Loucy (cell line): Measurements from ENCODE around the gene TEKT3.

ENCODE experiments used
- H2AFZ ChIP-seq: fragments of 200-600 bp; sonication (generic); 2 replicates; pipeline ENCODE4 v1.6.0; 2016; ENCODE audit warnings: antibody characterized with exemption, mild to moderate bottlenecking, low read length, moderate library complexity
- H3F3A ChIP-seq: fragments of 200-600 bp; 2 replicates; pipeline ENCODE4 v1.6.0; 2016; ENCODE audit warnings: antibody characterized with exemption, low read depth, mild to moderate bottlenecking
- H3K27me3 ChIP-seq: fragments of 200-600 bp; sonication (generic); 2 replicates; pipeline ENCODE4 v1.6.1; 2014; ENCODE audit warnings: low read length, mild to moderate bottlenecking; ENCODE audit not compliant: insufficient read depth, poor library complexity, severe bottlenecking
- H3K36me3 ChIP-seq: fragments of 200-600 bp; sonication (generic); 2 replicates; pipeline ENCODE4 v1.6.1; 2016; ENCODE audit warnings: low read length; ENCODE audit not compliant: insufficient read depth
- H3K4me1 ChIP-seq: fragments of 200-600 bp; sonication (generic); 2 replicates; pipeline ENCODE4 v1.5.1; 2014; ENCODE audit warnings: low read length, mild to moderate bottlenecking; ENCODE audit not compliant: insufficient read depth, poor library complexity, severe bottlenecking
- H3K4me2 ChIP-seq: fragments of 200-600 bp; sonication (generic); 2 replicates; pipeline ENCODE4 v1.6.0; 2014; ENCODE audit warnings: antibody characterized with exemption, low read length, low read depth, mild to moderate bottlenecking; ENCODE audit not compliant: poor library complexity, severe bottlenecking
- H3K4me3 ChIP-seq: fragments of 200-600 bp; sonication (generic); 2 replicates; pipeline ENCODE4 v1.5.1; 2014; ENCODE audit warnings: low read length, mild to moderate bottlenecking, mixed read lengths; ENCODE audit not compliant: poor library complexity, severe bottlenecking
- H3K79me2 ChIP-seq: fragments of 200-600 bp; sonication (generic); 2 replicates; pipeline ENCODE4 v1.6.1; 2014; ENCODE audit warnings: low read length; ENCODE audit not compliant: insufficient read depth
- H3K9ac ChIP-seq: fragments of 200-600 bp; sonication (generic); 2 replicates; pipeline ENCODE4 v1.6.0; 2014; ENCODE audit warnings: mild to moderate bottlenecking, low read depth, low read length, moderate library complexity; ENCODE audit not compliant: poor library complexity, severe bottlenecking
- H3K9me2 ChIP-seq: fragments of 200-600 bp; sonication (generic); replicated peaks from 2 replicates; pipeline ENCODE4 v1.6.1; 2016; ENCODE audit warnings: low read depth, low read length, mixed read lengths
- H3K9me3 ChIP-seq: fragments of 200-600 bp; sonication (generic); 2 replicates; pipeline ENCODE4 v1.6.1; 2014; ENCODE audit warnings: mild to moderate bottlenecking, antibody characterized with exemption, low read length, low read depth; ENCODE audit not compliant: insufficient read depth
- H4K20me1 ChIP-seq: fragments of 200-600 bp; sonication (generic); 2 replicates; pipeline ENCODE4 v1.6.0; 2014; ENCODE audit warnings: antibody characterized with exemption, low read length, mild to moderate bottlenecking; ENCODE audit not compliant: insufficient read depth, poor library complexity, severe bottlenecking
- EZH2phosphoT487 ChIP-seq: fragments of 200-600 bp; IDR thresholded peaks from 2 replicates; pipeline ENCODE4 v1.6.1; 2018; ENCODE audit warnings: antibody characterized with exemption, mild to moderate bottlenecking, moderate library complexity, borderline replicate concordance
- TF ChIP-seq, protein P1 (sequence below): fragments of 200-600 bp; sonication (generic); conservative IDR thresholded peaks from 2 replicates; pipeline ENCODE4 v1.5.1; 2014; ENCODE audit warnings: mild to moderate bottlenecking, antibody characterized with exemption, low read length

TEKT3 gene

DNA sequence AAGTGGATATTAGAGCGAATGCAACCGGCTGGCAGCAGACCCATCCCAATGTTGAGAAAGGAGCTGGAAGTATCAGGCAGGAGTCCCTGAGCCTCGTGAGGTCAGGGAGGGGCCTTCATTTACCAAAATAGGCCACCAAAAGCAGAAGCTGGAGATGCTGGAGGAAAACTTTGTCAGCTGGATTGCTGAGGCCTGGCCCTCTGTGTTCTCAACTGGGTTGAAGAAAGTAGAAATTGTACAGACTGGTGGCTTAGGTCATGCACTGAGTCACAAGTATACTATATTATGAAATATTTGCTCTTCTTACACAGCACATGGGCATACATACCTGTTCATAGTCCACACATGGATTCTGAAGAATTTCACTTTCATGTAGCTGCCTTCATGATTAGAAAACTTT, 23.2 kb upstream of the TEKT3 start:
- no peaks in the 10 kb centered on the region for H3K4me1 ChIP-seq
- no peaks in the 10 kb centered on the region for H3K9me2 ChIP-seq
- H3K4me2 ChIP-seq: no peak overlapping the region
- H3K36me3 ChIP-seq: no peaks in the 10 kb centered on the region
- H2AFZ ChIP-seq: no peak overlapping the region
- no peaks in the 10 kb centered on the region for H4K20me1 ChIP-seq
- H3K79me2 ChIP-seq: no peaks in the 10 kb centered on the region
- no peaks in the 10 kb centered on the region for H3K27me3 ChIP-seq
- no peak overlapping the region for H3K9ac ChIP-seq
- no peak overlapping the region for H3K4me3 ChIP-seq
- no peaks in the 10 kb centered on the region for H3F3A ChIP-seq
- H3K9me3 ChIP-seq: no peaks in the 10 kb centered on the region
- TF ChIP-seq EZH2phosphoT487: no peak
- TF ChIP-seq, protein P1, sequence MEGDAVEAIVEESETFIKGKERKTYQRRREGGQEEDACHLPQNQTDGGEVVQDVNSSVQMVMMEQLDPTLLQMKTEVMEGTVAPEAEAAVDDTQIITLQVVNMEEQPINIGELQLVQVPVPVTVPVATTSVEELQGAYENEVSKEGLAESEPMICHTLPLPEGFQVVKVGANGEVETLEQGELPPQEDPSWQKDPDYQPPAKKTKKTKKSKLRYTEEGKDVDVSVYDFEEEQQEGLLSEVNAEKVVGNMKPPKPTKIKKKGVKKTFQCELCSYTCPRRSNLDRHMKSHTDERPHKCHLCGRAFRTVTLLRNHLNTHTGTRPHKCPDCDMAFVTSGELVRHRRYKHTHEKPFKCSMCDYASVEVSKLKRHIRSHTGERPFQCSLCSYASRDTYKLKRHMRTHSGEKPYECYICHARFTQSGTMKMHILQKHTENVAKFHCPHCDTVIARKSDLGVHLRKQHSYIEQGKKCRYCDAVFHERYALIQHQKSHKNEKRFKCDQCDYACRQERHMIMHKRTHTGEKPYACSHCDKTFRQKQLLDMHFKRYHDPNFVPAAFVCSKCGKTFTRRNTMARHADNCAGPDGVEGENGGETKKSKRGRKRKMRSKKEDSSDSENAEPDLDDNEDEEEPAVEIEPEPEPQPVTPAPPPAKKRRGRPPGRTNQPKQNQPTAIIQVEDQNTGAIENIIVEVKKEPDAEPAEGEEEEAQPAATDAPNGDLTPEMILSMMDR: no peak

DNA sequence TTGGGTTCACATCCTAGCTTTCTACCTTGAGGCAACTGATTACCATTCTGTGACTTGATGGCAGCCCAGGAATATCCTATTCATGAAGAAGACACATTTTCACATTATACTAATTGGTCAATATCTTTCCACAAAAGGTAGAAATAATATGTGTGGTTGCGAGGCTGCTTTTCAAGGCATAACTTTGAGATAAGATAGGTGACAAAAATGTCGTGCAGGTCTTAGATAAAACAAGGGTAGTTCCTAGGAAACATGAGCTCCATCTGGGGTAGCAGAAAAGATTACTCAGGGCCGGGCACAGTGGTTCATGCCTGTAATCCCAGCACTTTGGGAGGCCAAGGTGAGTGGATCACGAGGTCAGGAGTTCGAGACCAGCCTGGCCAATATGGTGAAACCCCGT, 22.3 kb upstream of the TEKT3 start:
- H3F3A ChIP-seq: no peaks in the 10 kb centered on the region
- no peaks in the 10 kb centered on the region for H3K36me3 ChIP-seq
- no peaks in the 10 kb centered on the region for H3K4me1 ChIP-seq
- no peak overlapping the region for H3K9ac ChIP-seq
- H3K9me3 ChIP-seq: no peaks in the 10 kb centered on the region
- H4K20me1 ChIP-seq: no peaks in the 10 kb centered on the region
- H3K9me2 ChIP-seq: no peaks in the 10 kb centered on the region
- TF ChIP-seq EZH2phosphoT487: no peak
- TF ChIP-seq, protein P1: no peak
- H3K4me3 ChIP-seq: no peak overlapping the region
- H3K79me2 ChIP-seq: no peaks in the 10 kb centered on the region
- no peaks in the 10 kb centered on the region for H3K27me3 ChIP-seq
- no peak overlapping the region for H2AFZ ChIP-seq
- no peak overlapping the region for H3K4me2 ChIP-seq

DNA sequence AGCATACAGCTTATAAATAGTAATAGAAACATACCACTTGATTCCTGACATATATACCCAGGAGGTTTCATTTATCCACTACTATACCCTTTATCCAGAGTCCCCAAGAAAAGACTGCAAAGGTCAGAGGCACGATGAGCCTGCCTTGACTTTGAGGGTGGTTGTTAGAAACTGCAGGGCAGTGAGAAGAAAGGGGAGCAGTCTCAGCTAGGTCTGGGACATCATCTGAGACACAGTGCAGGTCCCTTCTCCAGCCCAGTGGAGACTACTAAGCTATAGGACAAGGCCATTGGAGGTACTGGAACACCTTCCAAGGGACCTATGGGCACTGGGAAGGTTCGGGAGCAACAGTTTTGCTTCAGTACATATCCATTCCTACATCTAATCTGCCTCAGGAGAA, 20.2 kb upstream of the TEKT3 start:
- Histone ChIP-seq H3K9me2 (no peaks in the 10 kb centered on the region), H3K27me3 (no peaks in the 10 kb centered on the region), H3K4me2 (no peak overlapping the region), H3K9ac (no peak overlapping the region), H3K9me3 (no peaks in the 10 kb centered on the region), H2AFZ (no peak overlapping the region), H3K36me3 (no peaks in the 10 kb centered on the region), H3K79me2 (no peaks in the 10 kb centered on the region), H3K4me1 (no peaks in the 10 kb centered on the region), H4K20me1 (no peaks in the 10 kb centered on the region), H3F3A (no peaks in the 10 kb centered on the region), H3K4me3 (no peak overlapping the region)
- TF ChIP-seq, protein P1: no peak
- no peak for TF ChIP-seq EZH2phosphoT487
